SK-N-SH treated with all-trans-retinoic acid at 6 μM for 48 hours (cell line): Measurements from ENCODE around the gene DNMT3L.

Experiments
- BACH2 ChIP-seq: fragments of 250-450 bp; sonication (Bioruptor Pico); IDR thresholded peaks from 2 replicates; pipeline ENCODE4 v1.9.0; 2021; ENCODE audit warnings: mild to moderate bottlenecking, borderline replicate concordance
- GLIS3 ChIP-seq: fragments of 250-450 bp; sonication (Bioruptor Pico); IDR thresholded peaks from 2 replicates; pipeline ENCODE4 v1.5.0; 2020; ENCODE audit warnings: mild to moderate bottlenecking, moderate library complexity
- PPARA ChIP-seq: fragments of 250-450 bp; sonication (Bioruptor Pico); IDR thresholded peaks from 2 replicates; pipeline ENCODE4 v1.5.0; 2020; ENCODE audit warnings: mild to moderate bottlenecking, borderline replicate concordance
- RARB ChIP-seq: fragments of 250-450 bp; sonication (Bioruptor Pico); IDR thresholded peaks from 2 replicates; pipeline ENCODE4 v1.8.0; 2021; ENCODE audit warnings: mild to moderate bottlenecking, moderate library complexity
- TOX ChIP-seq: fragments of 250-450 bp; sonication (Bioruptor Pico); IDR thresholded peaks from 2 replicates; pipeline ENCODE4 v1.8.0; 2021; ENCODE audit warnings: mild to moderate bottlenecking, moderate library complexity, borderline replicate concordance
- ZC3H10 ChIP-seq: fragments of 250-450 bp; sonication (Bioruptor Pico); IDR thresholded peaks from 2 replicates; pipeline ENCODE4 v1.5.1; 2021; ENCODE audit warnings: mild to moderate bottlenecking, moderate library complexity
- TF ChIP-seq, protein P1 (sequence below): fragments of 250-450 bp; sonication (Bioruptor Pico); IDR thresholded peaks from 2 replicates; pipeline ENCODE4 v1.5.1; 2020; ENCODE audit warnings: low read depth, mild to moderate bottlenecking, moderate library complexity

DNA sequence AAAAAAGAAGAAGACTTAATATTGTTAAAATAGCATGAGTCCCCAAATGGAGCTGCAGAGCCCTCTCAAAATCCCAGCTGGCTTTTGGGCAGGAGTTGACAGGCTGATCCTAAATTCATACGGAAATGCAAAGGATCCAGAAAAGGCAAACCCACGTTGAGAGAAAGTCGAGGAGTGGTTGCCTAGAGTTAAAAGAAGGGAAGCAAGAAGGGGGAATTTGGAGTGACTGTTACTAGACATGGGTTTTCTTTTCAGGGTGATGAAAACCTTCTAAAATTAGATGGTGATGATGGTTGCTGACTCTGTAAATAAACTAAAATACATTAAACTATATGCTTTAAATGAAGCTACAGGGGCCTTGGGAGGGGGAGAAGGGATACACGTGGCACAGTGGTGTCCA lies 1.6 kb downstream of the DNMT3L start:
- TF ChIP-seq, protein P1, sequence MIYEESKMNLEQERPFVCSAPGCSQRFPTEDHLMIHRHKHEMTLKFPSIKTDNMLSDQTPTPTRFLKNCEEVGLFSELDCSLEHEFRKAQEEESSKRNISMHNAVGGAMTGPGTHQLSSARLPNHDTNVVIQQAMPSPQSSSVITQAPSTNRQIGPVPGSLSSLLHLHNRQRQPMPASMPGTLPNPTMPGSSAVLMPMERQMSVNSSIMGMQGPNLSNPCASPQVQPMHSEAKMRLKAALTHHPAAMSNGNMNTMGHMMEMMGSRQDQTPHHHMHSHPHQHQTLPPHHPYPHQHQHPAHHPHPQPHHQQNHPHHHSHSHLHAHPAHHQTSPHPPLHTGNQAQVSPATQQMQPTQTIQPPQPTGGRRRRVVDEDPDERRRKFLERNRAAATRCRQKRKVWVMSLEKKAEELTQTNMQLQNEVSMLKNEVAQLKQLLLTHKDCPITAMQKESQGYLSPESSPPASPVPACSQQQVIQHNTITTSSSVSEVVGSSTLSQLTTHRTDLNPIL (CRISPR knock-in tag), result no peak
- TF ChIP-seq TOX (CRISPR knock-in tag) (no peak), ZC3H10 (CRISPR knock-in tag) (no peak), PPARA (no peak), BACH2 (CRISPR knock-in tag) (no peak), RARB (no peak), GLIS3 (CRISPR knock-in tag) (no peak)
